Non-pigmented ciliary epithelial cell (primary cell): ENCODE measurements around the gene KLF4.

Source experiments
- DNase-seq: peaks from one replicate; pipeline ENCODE4 v3.0.0-alpha.2; 2010; ENCODE audit warnings: low read depth

KLF4 gene

DNA sequence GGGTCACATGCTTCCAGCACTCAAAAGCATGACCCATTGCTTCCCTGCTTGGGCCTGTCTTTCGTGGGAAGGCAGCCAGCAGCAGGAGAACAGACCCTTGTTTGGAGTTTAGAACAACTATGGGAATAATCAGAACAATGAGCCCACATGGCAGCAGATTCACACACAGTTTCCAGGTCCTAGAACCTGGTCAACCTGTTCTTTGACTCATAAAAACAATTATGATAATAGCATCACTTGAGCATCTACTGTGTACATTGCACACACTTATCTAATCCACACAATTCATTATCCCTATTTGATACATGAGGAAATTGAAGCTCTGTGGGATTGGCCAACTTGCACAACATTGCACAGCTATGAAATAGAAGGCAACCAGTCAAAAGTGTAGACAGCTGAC lies 41.7 kb downstream of the KLF4 start:
- no peak for DNase-seq

DNA sequence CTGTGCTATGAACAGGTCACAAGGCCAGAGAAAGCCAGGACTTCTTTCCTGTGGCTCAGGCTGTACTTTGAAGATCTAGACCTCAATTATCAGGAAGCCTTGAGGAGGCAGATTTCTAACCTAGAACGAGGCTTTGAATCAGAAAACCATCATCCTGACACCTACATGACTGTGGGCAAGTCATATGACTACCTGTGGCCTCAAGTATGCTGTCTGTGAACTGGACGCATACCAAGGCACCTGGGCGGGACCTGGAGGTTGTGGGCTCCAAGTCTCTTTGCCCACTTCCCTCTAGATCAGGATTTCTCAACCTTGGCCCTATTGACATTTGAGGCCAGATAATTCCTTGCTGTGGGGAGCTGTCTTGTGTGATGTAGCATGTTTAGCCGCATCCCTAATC lies 42.5 kb downstream of the KLF4 start:
- no peak for DNase-seq

DNA sequence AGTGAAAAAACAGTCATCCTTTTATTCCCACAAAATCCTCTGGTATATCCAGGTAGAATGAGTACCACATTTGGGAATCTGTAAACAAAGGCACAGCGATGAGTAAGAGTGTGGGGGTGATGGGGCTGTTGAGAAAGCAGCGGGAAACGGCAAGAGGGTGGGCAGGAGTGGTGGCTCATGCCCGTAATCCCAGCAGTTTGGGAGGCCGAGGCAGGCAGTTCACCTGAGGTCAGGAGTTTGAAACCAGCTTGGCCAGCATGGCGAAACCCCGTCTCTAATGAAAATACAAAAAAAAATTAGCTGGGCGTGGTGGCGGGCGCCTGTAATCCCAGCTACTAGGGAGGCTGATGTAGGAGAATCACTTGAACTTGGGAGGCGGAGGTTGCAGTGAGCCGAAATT lies 43.1 kb downstream of the KLF4 start:
- no peak for DNase-seq

DNA sequence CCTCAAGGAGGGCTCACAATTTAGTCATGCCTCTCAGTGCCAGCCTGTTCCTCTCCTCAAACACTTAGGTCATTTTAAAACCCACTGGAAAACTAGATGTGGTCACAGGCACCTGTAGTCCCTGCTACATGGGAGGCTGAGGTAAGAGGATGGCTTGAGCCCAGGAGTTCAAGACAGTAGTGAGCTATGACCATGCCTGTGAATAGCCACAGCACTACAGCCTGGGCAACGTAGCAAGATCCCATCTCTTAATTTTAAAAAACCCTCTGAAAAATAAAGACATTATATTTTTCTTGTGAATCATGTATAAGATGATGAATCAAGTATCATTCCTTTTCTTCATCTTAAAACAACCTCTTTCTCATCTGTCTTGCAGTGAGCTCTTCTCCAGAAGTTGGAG lies 45.8 kb downstream of the KLF4 start:
- DNase-seq = no peak

DNA sequence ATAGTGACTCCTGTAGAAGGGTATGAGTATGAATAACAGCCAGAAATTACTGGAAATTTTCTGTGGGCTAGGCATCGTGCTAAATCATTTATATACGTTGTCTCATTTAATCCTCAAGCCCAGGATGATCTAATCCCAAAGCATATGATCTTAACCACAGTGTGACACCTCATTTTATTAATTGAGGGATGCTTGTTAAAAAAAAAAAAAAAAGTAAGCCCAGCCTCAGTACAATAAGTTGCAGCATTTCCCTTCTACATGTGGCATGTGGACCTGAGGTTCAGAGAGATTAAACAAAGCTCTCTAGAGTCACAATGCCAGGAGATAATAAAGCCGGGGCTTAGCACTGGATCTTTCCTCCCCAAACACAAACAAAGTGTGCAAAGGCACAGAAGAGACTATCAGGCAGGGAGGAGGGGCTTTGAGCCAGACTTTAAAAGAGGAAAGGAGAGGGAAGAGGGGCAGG lies 49.5 kb downstream of the KLF4 start:
- no peak for DNase-seq

DNA sequence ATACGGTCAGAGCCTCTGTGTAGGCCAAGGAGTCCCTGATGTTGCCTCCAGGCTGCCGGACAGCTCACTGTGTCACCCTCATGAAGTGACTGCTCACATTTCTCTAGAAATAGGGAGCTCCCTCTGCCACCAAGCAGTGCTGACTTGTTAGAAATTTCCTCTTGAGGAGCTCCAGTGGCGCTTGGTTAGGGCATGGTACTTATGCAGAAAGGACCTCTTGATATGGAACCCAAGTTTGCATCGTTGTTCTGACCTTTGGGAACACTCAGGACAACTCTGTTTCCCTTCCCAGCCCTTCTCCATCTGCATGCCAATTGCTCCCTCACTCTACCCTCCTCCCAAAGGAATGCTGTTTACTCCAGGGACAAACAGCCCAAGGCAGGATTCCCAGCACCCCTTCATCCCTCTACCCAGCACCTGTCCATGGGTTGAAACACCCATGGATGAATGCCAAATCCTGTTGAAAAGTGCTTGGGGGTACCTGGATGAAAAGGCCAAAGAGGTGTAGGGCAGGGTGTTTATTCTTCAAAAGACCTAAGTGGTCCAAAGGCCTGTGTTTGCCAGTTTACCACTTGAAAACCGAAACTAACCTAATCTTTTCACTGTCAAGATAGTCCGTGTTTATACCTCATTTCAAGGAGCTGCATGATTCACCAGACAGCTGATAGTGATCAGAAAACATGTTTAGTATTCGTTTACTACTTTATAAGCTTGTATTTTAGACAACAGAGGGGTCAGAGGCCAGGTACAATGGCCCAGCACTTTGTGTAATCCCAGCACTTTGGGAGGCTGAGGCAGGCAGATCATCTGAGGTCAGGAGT lies 51.1 kb downstream of the KLF4 start:
- DNase-seq = no peak

DNA sequence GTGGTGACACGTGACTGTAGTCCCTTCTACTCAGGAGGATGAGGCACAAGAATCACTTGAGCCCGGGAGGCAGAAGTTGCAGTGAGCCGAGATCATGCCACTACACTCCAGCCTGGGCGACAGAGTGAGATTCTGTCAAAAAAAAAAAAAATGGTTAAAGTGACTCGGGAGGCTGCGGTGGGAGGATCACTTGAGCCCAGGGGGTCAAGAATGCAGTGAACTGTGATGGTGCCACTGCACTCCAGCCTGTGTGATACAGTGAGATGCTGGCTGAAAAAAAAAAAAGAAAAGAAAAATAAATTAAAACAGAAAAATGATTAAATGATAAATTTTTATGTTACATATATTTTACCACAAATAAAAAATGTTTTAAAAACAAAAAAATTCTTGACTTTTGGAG lies 51.9 kb downstream of the KLF4 start:
- no peak for DNase-seq

DNA sequence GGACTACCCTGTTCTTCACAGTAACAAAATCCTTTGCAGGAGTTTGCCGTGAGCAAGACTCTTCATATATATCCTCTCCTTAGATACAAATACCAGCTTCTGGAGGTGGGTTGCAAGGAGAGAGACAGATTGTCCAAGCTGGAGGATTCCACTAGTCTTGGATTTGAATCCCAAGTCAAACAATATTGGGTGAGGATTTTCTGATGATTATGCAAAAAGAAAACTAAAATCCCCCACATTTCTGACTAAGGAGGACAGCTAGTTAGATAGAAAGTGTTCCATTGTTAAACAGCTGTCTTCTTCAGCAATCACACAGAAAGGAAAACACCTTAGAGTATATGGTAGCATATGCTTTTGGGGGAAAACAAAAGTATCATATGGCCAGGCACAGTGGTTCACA lies 54.2 kb downstream of the KLF4 start:
- DNase-seq = no peak
